ENCODE results near the gene ARHGAP31.
"Not testable (repeated sequence)": the region's sequence is repeated elsewhere in the genome, so short reads cannot be mapped to it uniquely, and the experiment has no call there.

Gene ARHGAP31

GRCh38 chr3:119352034-119352609 is 57.9 kb downstream of the ARHGAP31 start:
- peak; percentile 70 for DNase-seq

- no peak for DNase-seq
These were observed 58.8 kb downstream of the ARHGAP31 start for GRCh38 chr3:119352863-119353527.

- DNase-seq: not testable (repeated sequence)
These were observed 61.4 kb downstream of the ARHGAP31 start for GRCh38 chr3:119355608-119356007.

GRCh38 chr3:119356646-119357045 is 62.5 kb downstream of the ARHGAP31 start:
- DNase-seq: no peak

- no peak for DNase-seq
These were observed 63.0 kb downstream of the ARHGAP31 start for GRCh38 chr3:119357190-119357589.

- no peak for DNase-seq
These were observed 65.5 kb downstream of the ARHGAP31 start for GRCh38 chr3:119359476-119360326.

GRCh38 chr3:119360736-119361462 is 66.7 kb downstream of the ARHGAP31 start:
- DNase-seq: no peak

GRCh38 chr3:119362010-119362409 is 67.8 kb downstream of the ARHGAP31 start:
- DNase-seq: no peak

- DNase-seq: no peak
These were observed 69.0 kb downstream of the ARHGAP31 start for GRCh38 chr3:119362940-119363725.

- no peak for DNase-seq
These were observed 70.2 kb downstream of the ARHGAP31 start for GRCh38 chr3:119364401-119364800.

- DNase-seq: no peak
These were observed 71.2 kb downstream of the ARHGAP31 start for GRCh38 chr3:119365418-119365817.

- DNase-seq: no peak
These were observed 72.8 kb downstream of the ARHGAP31 start for GRCh38 chr3:119367000-119367399.

GRCh38 chr3:119368298-119368697 is 74.1 kb downstream of the ARHGAP31 start:
- DNase-seq: no peak

- DNase-seq: not testable (repeated sequence)
These were observed 77.6 kb downstream of the ARHGAP31 start for GRCh38 chr3:119371786-119372185.

GRCh38 chr3:119375106-119375505 is 80.9 kb downstream of the ARHGAP31 start:
- no peak for DNase-seq

GRCh38 chr3:119375510-119375909 is 81.3 kb downstream of the ARHGAP31 start:
- DNase-seq: no peak

- DNase-seq: no peak
These were observed 82.6 kb downstream of the ARHGAP31 start for GRCh38 chr3:119376758-119377157.

- no peak for DNase-seq
These were observed 84.1 kb downstream of the ARHGAP31 start for GRCh38 chr3:119378259-119378803.

GRCh38 chr3:119380697-119381096 is 86.5 kb downstream of the ARHGAP31 start:
- DNase-seq: no peak

- no peak for DNase-seq
These were observed 88.0 kb downstream of the ARHGAP31 start for GRCh38 chr3:119382134-119382533.

GRCh38 chr3:119388577-119388976 is 94.4 kb downstream of the ARHGAP31 start:
- DNase-seq: no peak

GRCh38 chr3:119395923-119396358 is 101.8 kb downstream of the ARHGAP31 start:
- DNase-seq: no peak

Data from activated CD8-positive, alpha-beta memory T cell treated with anti-CD3 and anti-CD28 coated beads for 24 hours (primary cell).